A549 (cell line): ENCODE measurements around the gene HNF4A.

Source experiments
- CTCF ChIP-seq: fragments of >200 bp; sonication (Bioruptor Twin); formaldehyde crosslinking; IDR thresholded peaks from 3 replicates; pipeline ENCODE4 v1.5.1; 2016
- EHMT2 ChIP-seq: fragments of 200-600 bp; sonication (generic); IDR thresholded peaks from 2 replicates; pipeline ENCODE4 v1.6.1; 2016; ENCODE audit warnings: antibody characterized with exemption, low read depth, mild to moderate bottlenecking, moderate library complexity
- ESRRA ChIP-seq: fragments of 150-350 bp; IDR thresholded peaks from 2 replicates; pipeline ENCODE4 v1.6.1; 2014; ENCODE audit warnings: mild to moderate bottlenecking, low read length, borderline replicate concordance
- KDM1A ChIP-seq: fragments of 200-600 bp; sonication (generic); IDR thresholded peaks from 2 replicates; pipeline ENCODE4 v1.6.1; 2016; ENCODE audit warnings: low read depth, mild to moderate bottlenecking
- MAFK ChIP-seq: fragments of 450-650 bp; IDR thresholded peaks from 2 replicates; pipeline ENCODE4 v1.6.1; 2014; ENCODE audit not compliant: partially characterized antibody
- MYC ChIP-seq: IDR thresholded peaks from 2 replicates; pipeline ENCODE4 v1.6.1; 2012; ENCODE audit warnings: mild to moderate bottlenecking, inconsistent platforms, low read length, improper control_type of control experiment, borderline replicate concordance
- PBX3 ChIP-seq: IDR thresholded peaks from 2 replicates; pipeline ENCODE4 v1.6.1; 2012
- POLR2A ChIP-seq: IDR thresholded peaks from 2 replicates; pipeline ENCODE4 v1.6.1; 2012; ENCODE audit warnings: mild to moderate bottlenecking, low read length
- POLR2AphosphoS2 ChIP-seq: conservative IDR thresholded peaks from 2 replicates; pipeline ENCODE4 v1.6.1; 2012; ENCODE audit warnings: low read length, improper control_type of control experiment, inconsistent platforms
- RCOR1 ChIP-seq: fragments of 150-350 bp; IDR thresholded peaks from 2 replicates; pipeline ENCODE4 v1.6.1; 2014; ENCODE audit warnings: antibody characterized with exemption, low read length, low read depth
- RNF2 ChIP-seq: fragments of 200-600 bp; sonication (generic); IDR thresholded peaks from 2 replicates; pipeline ENCODE4 v1.6.1; 2016; ENCODE audit warnings: low read depth, mild to moderate bottlenecking, antibody characterized with exemption, moderate library complexity, borderline replicate concordance
- SMC3 ChIP-seq: fragments of >200 bp; sonication (Bioruptor Twin); formaldehyde crosslinking; IDR thresholded peaks from 3 replicates; pipeline ENCODE4 v1.6.1; 2018; ENCODE audit warnings: inconsistent platforms
- USF2 ChIP-seq: fragments of 450-650 bp; IDR thresholded peaks from 2 replicates; pipeline ENCODE4 v1.6.1; 2014; ENCODE audit warnings: antibody characterized with exemption

GRCh38 chr20:44422083-44422482, 66.6 kb downstream of the HNF4A start:
- TF ChIP-seq RCOR1: no peak
- TF ChIP-seq CTCF: no peak
- no peak for TF ChIP-seq POLR2A
- TF ChIP-seq USF2: no peak
- no peak for TF ChIP-seq MAFK
- no peak for TF ChIP-seq PBX3
- TF ChIP-seq EHMT2: no peak
- TF ChIP-seq SMC3: no peak
- TF ChIP-seq POLR2AphosphoS2: no peak
- TF ChIP-seq ESRRA: no peak
- no peak for TF ChIP-seq RNF2
- TF ChIP-seq KDM1A: no peak
- TF ChIP-seq MYC: no peak
